Testis (tissue), 3 donors: ENCODE measurements around the gene PLA2R1. TPM values are rescaled to one million over a fixed set of nuclear protein-coding genes. Genes with fewer than 3 reads are reported as not detected.

Experiments
- DNase-seq: peaks from one replicate; pipeline ENCODE4 v3.0.0-alpha.2; 2019
- H3K27ac ChIP-seq, 2 donors: fragments of 200-600 bp; sonication (generic); one replicate each; pipeline ENCODE4 v1.5.1; 2019
- H3K27me3 ChIP-seq: fragments of 200-600 bp; sonication (generic); one replicate; pipeline ENCODE4 v1.5.1; 2019
- H3K36me3 ChIP-seq: fragments of 200-600 bp; sonication (generic); one replicate; pipeline ENCODE4 v1.5.1; 2017; ENCODE audit warnings: low read depth; ENCODE audit errors: missing control alignments
- H3K4me1 ChIP-seq: fragments of 200-600 bp; sonication (generic); one replicate; pipeline ENCODE4 v1.5.1; 2019
- H3K4me3 ChIP-seq, 2 donors: fragments of 200-600 bp; sonication (generic); one replicate each; pipeline ENCODE4 v1.5.1; 2017 to 2019
- H3K9me3 ChIP-seq: fragments of 200-600 bp; sonication (generic); one replicate; pipeline ENCODE4 v1.5.1; 2017
- CTCF ChIP-seq, 3 experiments: fragments of 450-650 bp in 2 of 3; fragments of 200-600 bp in 1 of 3; sonication (generic) in 1 of 3; IDR thresholded peaks; one replicate each; pipeline ENCODE4 v1.5.1; 2016 to 2019; ENCODE audit warnings: antibody characterized with exemption in 3 of 3, mild to moderate bottlenecking in 2 of 3, moderate library complexity in 1 of 3
- POLR2A ChIP-seq: fragments of 450-650 bp; IDR thresholded peaks from one replicate; pipeline ENCODE4 v1.6.1; 2017; ENCODE audit warnings: antibody characterized with exemption, mild to moderate bottlenecking, moderate library complexity
- WGBS, 2 donors: methylation state at CpG; one replicate each; pipeline ENCODE4 v1.1.5; 2018; 5-methylcytosine and 5-hydroxymethylcytosine counted together
- intact Hi-C: fragments of 100-400 bp; cut with DNase I; formaldehyde crosslinking; loops from one replicate; pipeline ENCODE4 v1.15.1; 2023; ENCODE audit warnings: low total_unique reads
- polyA plus RNA-seq: library from polyadenylated mRNA; stranded (reverse); fragments of 350-450 nt; fragmentation: Illumina TruSeq; extraction: RNeasy Lipid Tissue Mini Kit (QIAGEN cat#74804); gene quantifications from one replicate; pipeline ENCODE4 v1.2.3, GENCODE V29; 2014; ENCODE audit warnings: low read depth, low replicate concordance; ENCODE audit not compliant: insufficient read depth
- total RNA-seq, 2 donors: library from RNA; depleted of rRNA; stranded (reverse); fragments of >200 nt; gene quantifications; one replicate each; pipeline ENCODE4 v1.2.3, GENCODE V29; 2016

PLA2R1 gene
- total and polyA plus RNA-seq, 3 donors from 2014 or later = 3.4 to 5.3 (median 5.0) TPM

- Histone ChIP-seq H3K4me3 (no peak overlapping the region), H3K4me1 (no peaks in the 10 kb centered on the region), H3K36me3 (no peaks in the 10 kb centered on the region), H3K9me3 (no peaks in the 10 kb centered on the region), H3K27me3 (no peaks in the 10 kb centered on the region), H3K27ac (no peak overlapping the region)
- intact Hi-C loops = no loop called here
- TF ChIP-seq CTCF (IDR thresholded peaks at IDR 0.05) (no peak), POLR2A (no peak)
- WGBS, 2 donors = 78 to 80% methylated on average over 5 of the region's 5 CpGs
- no peak for DNase-seq
These were observed 56.9 kb downstream of the PLA2R1 start for GRCh38 chr2:160005476-160005875.

GRCh38 chr2:159998961-159999360 lies 63.5 kb downstream of the PLA2R1 start:
- Histone ChIP-seq H3K36me3 (no peaks in the 10 kb centered on the region), H3K27ac (no peak overlapping the region), H3K4me3 (no peak overlapping the region), H3K27me3 (no peaks in the 10 kb centered on the region), H3K4me1 (no peaks in the 10 kb centered on the region), H3K9me3 (no peaks in the 10 kb centered on the region)
- TF ChIP-seq POLR2A (no peak), CTCF (IDR thresholded peaks at IDR 0.05) (no peak)
- intact Hi-C loops = no loop called here
- no peak for DNase-seq
- 91 to 95% methylated on average over 3 of the region's 3 CpGs for WGBS, 2 donors

- WGBS, 2 donors = 89 to 94% methylated on average over 2 of the region's 2 CpGs
- Histone ChIP-seq H3K9me3 (no peaks in the 10 kb centered on the region), H3K4me1 (no peaks in the 10 kb centered on the region), H3K27me3 (no peaks in the 10 kb centered on the region), H3K36me3 (no peaks in the 10 kb centered on the region), H3K27ac (no peak overlapping the region), H3K4me3 (no peak overlapping the region)
- no peak for TF ChIP-seq CTCF (IDR thresholded peaks at IDR 0.05)
- no peak for TF ChIP-seq POLR2A
- DNase-seq = no peak
- intact Hi-C loops = no loop called here
These were observed 64.2 kb downstream of the PLA2R1 start for GRCh38 chr2:159998243-159998642.

GRCh38 chr2:159996792-159997546 lies 65.4 kb downstream of the PLA2R1 start:
- Histone ChIP-seq H3K36me3 (no peaks in the 10 kb centered on the region), H3K27me3 (no peaks in the 10 kb centered on the region), H3K4me1 (no peaks in the 10 kb centered on the region), H3K4me3 (no peak overlapping the region), H3K9me3 (no peaks in the 10 kb centered on the region), H3K27ac (no peak overlapping the region)
- intact Hi-C loops = no loop called here
- no peak for TF ChIP-seq CTCF (IDR thresholded peaks at IDR 0.05)
- TF ChIP-seq POLR2A = no peak
- no peak for DNase-seq
- WGBS, 2 donors = 49 to 55% methylated on average over 3 of the region's 3 CpGs

GRCh38 chr2:159995038-159995437 lies 67.4 kb downstream of the PLA2R1 start:
- no peak for DNase-seq
- Histone ChIP-seq H3K4me3 (no peak overlapping the region), H3K9me3 (no peaks in the 10 kb centered on the region), H3K36me3 (no peaks in the 10 kb centered on the region), H3K27ac (no peak overlapping the region), H3K27me3 (no peaks in the 10 kb centered on the region), H3K4me1 (no peaks in the 10 kb centered on the region)
- TF ChIP-seq CTCF (IDR thresholded peaks at IDR 0.05) (no peak), POLR2A (no peak)
- WGBS, 2 donors = 94 to 99% methylated on average over 2 of the region's 2 CpGs
- intact Hi-C loops = no loop called here
